ENCODE measurements around the gene PKP2.

DNA sequence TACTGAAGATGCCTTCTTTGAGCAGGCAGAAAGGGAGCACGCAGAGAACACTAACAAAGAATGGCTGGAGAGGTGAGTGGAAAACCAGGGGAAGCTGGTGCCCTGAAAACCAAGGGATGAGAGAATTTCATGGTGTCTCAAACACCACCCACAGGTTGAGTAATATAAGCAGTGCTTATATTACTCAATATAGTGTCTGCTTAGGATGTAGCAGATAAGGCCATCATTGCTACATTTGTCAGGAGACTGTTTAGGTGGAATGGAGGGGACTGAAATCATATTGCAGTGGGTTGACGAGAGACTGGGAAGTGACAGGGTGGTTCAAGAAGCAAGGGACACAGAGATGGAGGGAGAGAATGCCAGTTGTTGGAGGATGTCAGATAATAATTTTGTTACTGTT, 20.6 kb downstream of the PKP2 start:
- no peak for TF ChIP-seq RCOR1 (IDR thresholded peaks at IDR 0.05; ENCODE audit: insufficient replicate concordance, low read length)
- no peak for TF ChIP-seq POLR2A (IDR thresholded peaks at IDR 0.05; ENCODE audit: low read depth, low read length)
- TF ChIP-seq, protein P1, sequence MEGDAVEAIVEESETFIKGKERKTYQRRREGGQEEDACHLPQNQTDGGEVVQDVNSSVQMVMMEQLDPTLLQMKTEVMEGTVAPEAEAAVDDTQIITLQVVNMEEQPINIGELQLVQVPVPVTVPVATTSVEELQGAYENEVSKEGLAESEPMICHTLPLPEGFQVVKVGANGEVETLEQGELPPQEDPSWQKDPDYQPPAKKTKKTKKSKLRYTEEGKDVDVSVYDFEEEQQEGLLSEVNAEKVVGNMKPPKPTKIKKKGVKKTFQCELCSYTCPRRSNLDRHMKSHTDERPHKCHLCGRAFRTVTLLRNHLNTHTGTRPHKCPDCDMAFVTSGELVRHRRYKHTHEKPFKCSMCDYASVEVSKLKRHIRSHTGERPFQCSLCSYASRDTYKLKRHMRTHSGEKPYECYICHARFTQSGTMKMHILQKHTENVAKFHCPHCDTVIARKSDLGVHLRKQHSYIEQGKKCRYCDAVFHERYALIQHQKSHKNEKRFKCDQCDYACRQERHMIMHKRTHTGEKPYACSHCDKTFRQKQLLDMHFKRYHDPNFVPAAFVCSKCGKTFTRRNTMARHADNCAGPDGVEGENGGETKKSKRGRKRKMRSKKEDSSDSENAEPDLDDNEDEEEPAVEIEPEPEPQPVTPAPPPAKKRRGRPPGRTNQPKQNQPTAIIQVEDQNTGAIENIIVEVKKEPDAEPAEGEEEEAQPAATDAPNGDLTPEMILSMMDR (conservative IDR thresholded peaks at IDR 0.05; ENCODE audit: low read depth, low read length) = no peak
- TF ChIP-seq, protein P2, sequence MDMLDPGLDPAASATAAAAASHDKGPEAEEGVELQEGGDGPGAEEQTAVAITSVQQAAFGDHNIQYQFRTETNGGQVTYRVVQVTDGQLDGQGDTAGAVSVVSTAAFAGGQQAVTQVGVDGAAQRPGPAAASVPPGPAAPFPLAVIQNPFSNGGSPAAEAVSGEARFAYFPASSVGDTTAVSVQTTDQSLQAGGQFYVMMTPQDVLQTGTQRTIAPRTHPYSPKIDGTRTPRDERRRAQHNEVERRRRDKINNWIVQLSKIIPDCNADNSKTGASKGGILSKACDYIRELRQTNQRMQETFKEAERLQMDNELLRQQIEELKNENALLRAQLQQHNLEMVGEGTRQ (IDR thresholded peaks at IDR 0.05; ENCODE audit: low read depth, low read length) = no peak
- TF ChIP-seq RFX5 (IDR thresholded peaks at IDR 0.05; ENCODE audit: low read depth, low read length) = no peak
- TF ChIP-seq SMC3 (IDR thresholded peaks at IDR 0.05; ENCODE audit: low read depth, low read length) = no peak
- TF ChIP-seq MAFK (IDR thresholded peaks at IDR 0.05; ENCODE audit: low read depth, low read length) = no peak
